HEK293 (cell line): ENCODE results near the gene FUBP1.

Experiments
- CTCF ChIP-seq: fragments of 450-650 bp; formaldehyde crosslinking; IDR thresholded peaks from 2 replicates; pipeline ENCODE4 v1.5.1; 2016; ENCODE audit warnings: missing biosample characterization, missing genetic modification characterization
- HOXA7 ChIP-seq: sonication (generic); formaldehyde crosslinking; IDR thresholded peaks from 2 replicates; pipeline ENCODE4 v1.8.1; 2022; ENCODE audit warnings: missing genetic modification reagents, borderline replicate concordance
- IKZF3 ChIP-seq: fragments of 450-650 bp; IDR thresholded peaks from 2 replicates; pipeline ENCODE4 v1.5.0; 2018; ENCODE audit warnings: missing biosample characterization, mild to moderate bottlenecking, missing genetic modification characterization, moderate library complexity
- TCF7L2 ChIP-seq: IDR thresholded peaks from 2 replicates; pipeline ENCODE4 v1.6.1; 2011; ENCODE audit warnings: low read depth, mild to moderate bottlenecking, inconsistent platforms, low read length, moderate library complexity, borderline replicate concordance
- ZBTB21 ChIP-seq: fragments of 450-650 bp; formaldehyde crosslinking; IDR thresholded peaks from 2 replicates; pipeline ENCODE4 v1.5.1; 2017; ENCODE audit warnings: missing biosample characterization, missing genetic modification characterization
- ZFP69B ChIP-seq: fragments of 450-650 bp; formaldehyde crosslinking; IDR thresholded peaks from 2 replicates; pipeline ENCODE4 v1.5.1; 2016; ENCODE audit warnings: missing biosample characterization, missing genetic modification characterization
- ZNF10 ChIP-seq: fragments of 450-650 bp; formaldehyde crosslinking; IDR thresholded peaks from 2 replicates; pipeline ENCODE4 v1.5.1; 2017; ENCODE audit warnings: missing biosample characterization, missing genetic modification characterization
- ZNF302 ChIP-seq: fragments of 450-650 bp; formaldehyde crosslinking; IDR thresholded peaks from 2 replicates; pipeline ENCODE4 v1.5.1; 2016; ENCODE audit warnings: missing biosample characterization, missing genetic modification characterization, low read depth
- ZNF529 ChIP-seq: fragments of 450-650 bp; formaldehyde crosslinking; IDR thresholded peaks from 2 replicates; pipeline ENCODE4 v1.5.1; 2017; ENCODE audit warnings: missing genetic modification characterization, missing biosample characterization; ENCODE audit not compliant: insufficient replicate concordance
- ZNF747 ChIP-seq: fragments of 450-650 bp; formaldehyde crosslinking; IDR thresholded peaks from 2 replicates; pipeline ENCODE4 v1.5.1; 2016; ENCODE audit warnings: missing biosample characterization, missing genetic modification characterization

DNA sequence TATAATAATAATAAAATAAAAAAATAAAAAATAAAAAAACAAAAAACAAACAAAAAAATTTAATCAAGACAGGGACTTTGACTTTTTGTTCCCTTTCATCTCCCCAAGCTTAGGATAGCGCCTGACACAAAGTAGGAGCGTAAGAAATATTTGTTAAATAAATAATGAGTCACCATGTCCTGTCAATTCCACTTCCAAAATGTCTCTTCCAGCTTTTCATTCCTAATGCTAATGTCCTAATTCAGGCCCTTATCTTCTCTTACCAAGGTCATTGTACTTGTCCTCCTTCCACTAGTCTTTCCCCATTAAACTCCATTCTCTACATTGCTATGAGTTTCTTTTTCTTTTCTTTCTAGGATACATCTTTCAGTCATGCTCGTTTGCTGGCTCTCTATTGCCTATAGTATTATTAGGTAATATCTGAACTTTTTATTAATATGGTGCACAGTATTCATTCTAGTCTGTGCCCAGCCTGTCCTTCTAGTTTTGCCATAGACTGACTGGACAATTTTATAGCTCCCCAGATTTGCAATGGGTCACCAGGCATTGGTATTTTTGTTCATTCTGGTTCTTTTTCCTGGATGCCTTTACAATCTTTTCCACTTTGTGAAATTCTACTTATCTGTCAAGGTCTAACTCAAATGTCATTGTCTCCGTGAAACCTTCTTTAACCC is 79.1 kb downstream of the FUBP1 start:
- TF ChIP-seq TCF7L2 (no peak), HOXA7 (CRISPR knock-in tag) (no peak), IKZF3 (tag by site-specific recombination) (no peak), CTCF (no peak), ZNF747 (tag by site-specific recombination) (no peak), ZNF10 (tag by site-specific recombination) (no peak), ZNF529 (tag by site-specific recombination) (no peak), ZBTB21 (tag by site-specific recombination) (no peak), ZFP69B (tag by site-specific recombination) (no peak), ZNF302 (tag by site-specific recombination) (no peak)
